UCSD-AML1 (cell line): ENCODE data around the gene TYK2.
"Not testable (repeated sequence)": the region's sequence is repeated elsewhere in the genome, so short reads cannot be mapped to it uniquely, and the experiment has no call there.

Source experiments
- DNase-seq: peaks from one replicate; lab custom pipeline; 2025; ENCODE audit not compliant: unreplicated experiment; lab: John Stamatoyannopoulos, UW

The TYK2 gene

GRCh38 chr19:10380313-10381102 lies at the start of gene TYK2:
Gene TYK2, minus strand, starts transcription at chr19:10380572. Its CDS starts 2,166 bp downstream, at chr19:10378406.
- DNase-seq: peak; percentile 97

- DNase-seq: no peak
Measured at GRCh38 chr19:10428996-10429381, 48.6 kb upstream of the TYK2 start.

- DNase-seq: no peak
Measured at GRCh38 chr19:10427169-10427568, 46.8 kb upstream of the TYK2 start.

- peak; percentile 84 for DNase-seq
Measured at GRCh38 chr19:10424011-10424637, 43.8 kb upstream of the TYK2 start.

GRCh38 chr19:10422846-10423245 lies 42.5 kb upstream of the TYK2 start:
- no peak for DNase-seq

GRCh38 chr19:10422046-10422461 lies 41.7 kb upstream of the TYK2 start:
- no peak for DNase-seq

GRCh38 chr19:10421240-10422045 lies 41.1 kb upstream of the TYK2 start:
- no peak for DNase-seq

- peak; percentile 69 for DNase-seq
Measured at GRCh38 chr19:10420444-10421239, 40.3 kb upstream of the TYK2 start, which contains the start of gene PDE4A. Gene PDE4A, plus strand, starts transcription at chr19:10420538. Its CDS starts 227 bp downstream, at chr19:10420765.

GRCh38 chr19:10419646-10420443 lies 39.5 kb upstream of the TYK2 start:
- DNase-seq: peak; percentile 56

- DNase-seq: no peak
Measured at GRCh38 chr19:10419200-10419645, 38.9 kb upstream of the TYK2 start.

GRCh38 chr19:10418485-10419199 lies 38.3 kb upstream of the TYK2 start:
- DNase-seq: no peak

GRCh38 chr19:10418235-10418484 lies 37.8 kb upstream of the TYK2 start:
- DNase-seq: no peak

GRCh38 chr19:10417541-10418234 lies 37.3 kb upstream of the TYK2 start:
- DNase-seq: no peak

- peak; percentile 98 for DNase-seq
Measured at GRCh38 chr19:10416380-10417257, 36.2 kb upstream of the TYK2 start.

- DNase-seq: no peak
Measured at GRCh38 chr19:10416083-10416379, 35.7 kb upstream of the TYK2 start.

- no peak for DNase-seq
Measured at GRCh38 chr19:10412257-10412977, 32.0 kb upstream of the TYK2 start.

- not testable (repeated sequence) for DNase-seq
Measured at GRCh38 chr19:10411224-10411623, 30.9 kb upstream of the TYK2 start.
